Bone marrow (tissue), 2 donors: ENCODE data around the gene QRSL1.
"Not testable (repeated sequence)": the region's sequence is repeated elsewhere in the genome, so short reads cannot be mapped to it uniquely, and the experiment has no call there.

Experiments used
- DNase-seq, 2 donors: peaks; one replicate each; lab custom pipeline; 2025; lab: John Stamatoyannopoulos, UW

Gene QRSL1

GRCh38 chr6:106629103-106629858 lies at the start of gene QRSL1, which contains the start of gene RTN4IP1:
Gene QRSL1, plus strand, starts transcription at chr6:106629578. Its CDS starts 104 bp downstream, at chr6:106629682.
Gene RTN4IP1, minus strand, starts transcription at chr6:106629498. Its CDS starts 477 bp downstream, at chr6:106629021.
- DNase-seq = peak; percentile 70 to 92

GRCh38 chr6:106581468-106581867 lies 47.9 kb upstream of the QRSL1 start:
- DNase-seq = no peak

GRCh38 chr6:106586815-106587415 lies 42.5 kb upstream of the QRSL1 start:
- DNase-seq = no peak

GRCh38 chr6:106588937-106589336 lies 40.4 kb upstream of the QRSL1 start:
- DNase-seq = not testable (repeated sequence)

GRCh38 chr6:106591111-106591825 lies 38.1 kb upstream of the QRSL1 start:
- no peak for DNase-seq

GRCh38 chr6:106599440-106599839 lies 29.9 kb upstream of the QRSL1 start:
- no peak for DNase-seq

GRCh38 chr6:106600329-106600728 lies 29.0 kb upstream of the QRSL1 start:
- DNase-seq = no peak

- DNase-seq = peak in 1 of 2 donors; percentile 73
Observed at GRCh38 chr6:106608080-106608668, 21.2 kb upstream of the QRSL1 start.

- peak in 1 of 2 donors; percentile 15 for DNase-seq
Observed at GRCh38 chr6:106609699-106610098, 19.7 kb upstream of the QRSL1 start.

- no peak for DNase-seq
Observed at GRCh38 chr6:106611030-106611429, 18.3 kb upstream of the QRSL1 start.

GRCh38 chr6:106612671-106613416 lies 16.5 kb upstream of the QRSL1 start:
- DNase-seq = no peak

- DNase-seq = no peak
Observed at GRCh38 chr6:106613590-106613989, 15.8 kb upstream of the QRSL1 start.

GRCh38 chr6:106614166-106614565 lies 15.2 kb upstream of the QRSL1 start:
- DNase-seq = no peak

- DNase-seq = no peak
Observed at GRCh38 chr6:106614592-106615257, 14.7 kb upstream of the QRSL1 start.

GRCh38 chr6:106617302-106617701 lies 12.1 kb upstream of the QRSL1 start:
- no peak for DNase-seq

GRCh38 chr6:106617857-106618256 lies 11.5 kb upstream of the QRSL1 start:
- no peak for DNase-seq

GRCh38 chr6:106618324-106618723 lies 11.1 kb upstream of the QRSL1 start:
- no peak for DNase-seq

GRCh38 chr6:106619223-106619622 lies 10.2 kb upstream of the QRSL1 start:
- DNase-seq = no peak

- DNase-seq = no peak
Observed at GRCh38 chr6:106620931-106621672, 8.3 kb upstream of the QRSL1 start.

- DNase-seq = no peak
Observed at GRCh38 chr6:106622412-106622811, 7.0 kb upstream of the QRSL1 start.
